Activated naive CD4-positive, alpha-beta T cell treated with anti-CD3 and anti-CD28 coated beads, Interleukin-2, amount 50 U/mL, for 24 hours (primary cell): ENCODE measurements around the gene MSX1.

Experiments used
- H3K27ac Mint-ChIP-seq: one replicate; pipeline ENCODE4 v1.8.0; 2021; ENCODE audit warnings: mild to moderate bottlenecking, mixed read lengths
- H3K27me3 Mint-ChIP-seq: one replicate; pipeline ENCODE4 v1.8.0; 2021; ENCODE audit warnings: mixed read lengths
- H3K36me3 Mint-ChIP-seq: one replicate; pipeline ENCODE4 v1.8.0; 2021; ENCODE audit warnings: mixed read lengths
- H3K4me1 Mint-ChIP-seq: one replicate; pipeline ENCODE4 v1.8.0; 2021; ENCODE audit warnings: mixed read lengths
- H3K4me3 Mint-ChIP-seq: one replicate; pipeline ENCODE4 v1.8.0; 2021; ENCODE audit warnings: mild to moderate bottlenecking, mixed read lengths
- H3K9me3 Mint-ChIP-seq: one replicate; pipeline ENCODE4 v1.8.0; 2021; ENCODE audit warnings: mixed read lengths

MSX1 gene

GRCh38 chr4:4851906-4852305 is 7.6 kb upstream of the MSX1 start:
- Mint-ChIP-seq H3K4me1 (peaks cover 22% of the 10 kb centered on the region), H3K4me3 (no peak overlapping the region), H3K27ac (no peak overlapping the region), H3K36me3 (no peaks in the 10 kb centered on the region), H3K27me3 (peaks cover 30% of the 10 kb centered on the region), H3K9me3 (no peaks in the 10 kb centered on the region)

GRCh38 chr4:4852591-4853362 is 6.7 kb upstream of the MSX1 start:
- no peak overlapping the region for H3K27ac Mint-ChIP-seq
- H3K9me3 Mint-ChIP-seq, result no peaks in the 10 kb centered on the region
- H3K27me3 Mint-ChIP-seq, result peaks cover 38% of the 10 kb centered on the region
- peak overlapping the region; percentile 82 for H3K4me3 Mint-ChIP-seq
- H3K4me1 Mint-ChIP-seq, result peaks cover 29% of the 10 kb centered on the region
- no peaks in the 10 kb centered on the region for H3K36me3 Mint-ChIP-seq

- no peaks in the 10 kb centered on the region for H3K9me3 Mint-ChIP-seq
- no peaks in the 10 kb centered on the region for H3K36me3 Mint-ChIP-seq
- peak overlapping the region; percentile 82 for H3K4me3 Mint-ChIP-seq
- H3K27me3 Mint-ChIP-seq, result peaks cover 38% of the 10 kb centered on the region
- H3K27ac Mint-ChIP-seq, result no peak overlapping the region
- peaks cover 29% of the 10 kb centered on the region for H3K4me1 Mint-ChIP-seq
Observed at GRCh38 chr4:4853371-4853823, 6.1 kb upstream of the MSX1 start.

- no peak overlapping the region for H3K27ac Mint-ChIP-seq
Observed at GRCh38 chr4:4853921-4854648, 5.4 kb upstream of the MSX1 start.

GRCh38 chr4:4854649-4855295 is 4.7 kb upstream of the MSX1 start:
- Mint-ChIP-seq H3K4me1 (peaks cover 34% of the 10 kb centered on the region), H3K4me3 (no peak overlapping the region), H3K27me3 (peaks cover 44% of the 10 kb centered on the region), H3K36me3 (no peaks in the 10 kb centered on the region), H3K9me3 (no peaks in the 10 kb centered on the region), H3K27ac (no peak overlapping the region)

More at GRCh38 chr4:4853921-4854648, 5.4 kb upstream of the MSX1 start:
- Mint-ChIP-seq H3K36me3 (no peaks in the 10 kb centered on the region), H3K4me3 (no peak overlapping the region), H3K9me3 (no peaks in the 10 kb centered on the region), H3K27me3 (peaks cover 43% of the 10 kb centered on the region), H3K4me1 (peaks cover 33% of the 10 kb centered on the region)

- peaks cover 36% of the 10 kb centered on the region for H3K4me1 Mint-ChIP-seq
- no peaks in the 10 kb centered on the region for H3K9me3 Mint-ChIP-seq
- no peak overlapping the region for H3K27ac Mint-ChIP-seq
- peaks cover 45% of the 10 kb centered on the region for H3K27me3 Mint-ChIP-seq
- H3K4me3 Mint-ChIP-seq, result peak overlapping the region; percentile 58
- H3K36me3 Mint-ChIP-seq, result peaks cover under 1% of the 10 kb centered on the region
Observed at GRCh38 chr4:4855301-4856070, 4.0 kb upstream of the MSX1 start.

- peak overlapping the region; percentile 43 for H3K27ac Mint-ChIP-seq
- H3K4me1 Mint-ChIP-seq, result peaks cover 43% of the 10 kb centered on the region
- H3K27me3 Mint-ChIP-seq, result peaks cover 45% of the 10 kb centered on the region
Observed at GRCh38 chr4:4856071-4857000, 3.1 kb upstream of the MSX1 start.

GRCh38 chr4:4857001-4857808 is 2.3 kb upstream of the MSX1 start:
- H3K9me3 Mint-ChIP-seq, result no peaks in the 10 kb centered on the region
- H3K27ac Mint-ChIP-seq, result no peak overlapping the region
- H3K4me1 Mint-ChIP-seq, result peaks cover 45% of the 10 kb centered on the region
- peaks cover 50% of the 10 kb centered on the region for H3K27me3 Mint-ChIP-seq
- H3K4me3 Mint-ChIP-seq, result peak overlapping the region; percentile 16
- H3K36me3 Mint-ChIP-seq, result peaks cover 1% of the 10 kb centered on the region

More at GRCh38 chr4:4856071-4857000, 3.1 kb upstream of the MSX1 start:
- peak overlapping the region; percentile 65 for H3K4me3 Mint-ChIP-seq
- H3K36me3 Mint-ChIP-seq, result peaks cover 1% of the 10 kb centered on the region
- H3K9me3 Mint-ChIP-seq, result no peaks in the 10 kb centered on the region

GRCh38 chr4:4857809-4858508 is 1.5 kb upstream of the MSX1 start:
- Mint-ChIP-seq H3K27ac (no peak overlapping the region), H3K9me3 (no peaks in the 10 kb centered on the region), H3K4me3 (no peak overlapping the region), H3K4me1 (peaks cover 41% of the 10 kb centered on the region), H3K27me3 (peaks cover 51% of the 10 kb centered on the region), H3K36me3 (peaks cover 1% of the 10 kb centered on the region)

- H3K27me3 Mint-ChIP-seq, result peaks cover 51% of the 10 kb centered on the region
- no peak overlapping the region for H3K27ac Mint-ChIP-seq
- peaks cover 1% of the 10 kb centered on the region for H3K36me3 Mint-ChIP-seq
- peaks cover 34% of the 10 kb centered on the region for H3K4me1 Mint-ChIP-seq
- H3K9me3 Mint-ChIP-seq, result no peaks in the 10 kb centered on the region
- peak overlapping the region; percentile 66 for H3K4me3 Mint-ChIP-seq
Observed at GRCh38 chr4:4858527-4859324, 739 bp upstream of the MSX1 start.

GRCh38 chr4:4859799-4860599 is 534 bp downstream of the MSX1 start:
- H3K4me3 Mint-ChIP-seq, result peak overlapping the region; percentile 84
- H3K4me1 Mint-ChIP-seq, result peaks cover 34% of the 10 kb centered on the region
- H3K36me3 Mint-ChIP-seq, result peaks cover 1% of the 10 kb centered on the region
- no peak overlapping the region for H3K27ac Mint-ChIP-seq
- H3K27me3 Mint-ChIP-seq, result peaks cover 57% of the 10 kb centered on the region
- no peaks in the 10 kb centered on the region for H3K9me3 Mint-ChIP-seq
